AG09309 (cell line): ENCODE results near the gene ARRDC2.

Experiments
- DNase-seq: peaks from one replicate; pipeline ENCODE4 v3.0.0-alpha.2; 2010; ENCODE audit warnings: low read depth
- H3K4me3 ChIP-seq: 2 replicates; pipeline ENCODE4 v1.5.1; 2011; ENCODE audit warnings: mild to moderate bottlenecking, low read depth, low read length, moderate library complexity; ENCODE audit not compliant: control insufficient read depth
- CTCF ChIP-seq: IDR thresholded peaks from 2 replicates; pipeline ENCODE4 v1.5.1; 2011; ENCODE audit warnings: mild to moderate bottlenecking, low read depth, low read length, inconsistent platforms; ENCODE audit not compliant: insufficient read depth, control insufficient read depth; ENCODE audit errors: missing control alignments

The ARRDC2 gene

GRCh38 chr19:17988161-17988560, 19.8 kb upstream of the ARRDC2 start:
- no peak for TF ChIP-seq CTCF
- no peak overlapping the region for H3K4me3 ChIP-seq
- DNase-seq, result no peak

- no peak for TF ChIP-seq CTCF
- H3K4me3 ChIP-seq, result no peak overlapping the region
- no peak for DNase-seq
Measured at GRCh38 chr19:17989425-17990094, 18.4 kb upstream of the ARRDC2 start.

- no peak for DNase-seq
- no peak overlapping the region for H3K4me3 ChIP-seq
- no peak for TF ChIP-seq CTCF
Measured at GRCh38 chr19:17993076-17993813, 14.7 kb upstream of the ARRDC2 start.

- no peak for DNase-seq
- peak; percentile 98 for TF ChIP-seq CTCF
- H3K4me3 ChIP-seq, result no peak overlapping the region
Measured at GRCh38 chr19:17996826-17997316, 11.1 kb upstream of the ARRDC2 start.

GRCh38 chr19:17997969-17998826, 9.8 kb upstream of the ARRDC2 start:
- H3K4me3 ChIP-seq, result no peak overlapping the region
- no peak for DNase-seq
- TF ChIP-seq CTCF, result peak; percentile 13

GRCh38 chr19:17998827-17999150, 9.2 kb upstream of the ARRDC2 start:
- no peak overlapping the region for H3K4me3 ChIP-seq
- TF ChIP-seq CTCF, result no peak
- no peak for DNase-seq
